Glomerular endothelial cell (primary cell): Measurements from ENCODE around the gene SLC39A10. TPM values are rescaled to one million over a fixed set of nuclear protein-coding genes. Genes with fewer than 3 reads are reported as not detected.
"Not testable (repeated sequence)": the region's sequence is repeated elsewhere in the genome, so short reads cannot be mapped to it uniquely, and the experiment has no call there.

Experiments
- DNase-seq: peaks from one replicate; pipeline ENCODE4 v3.0.0-alpha.2; 2011; ENCODE audit warnings: low read depth, low spot score; ENCODE audit errors: extremely low read depth
- total RNA-seq: library from RNA; depleted of rRNA; stranded (reverse); fragments of >200 nt; gene quantifications from 2 replicates; pipeline ENCODE4 v1.2.3, GENCODE V29; 2015

The SLC39A10 gene
- total RNA-seq, 1 donor from 2014 or later = 45.3 TPM

DNA sequence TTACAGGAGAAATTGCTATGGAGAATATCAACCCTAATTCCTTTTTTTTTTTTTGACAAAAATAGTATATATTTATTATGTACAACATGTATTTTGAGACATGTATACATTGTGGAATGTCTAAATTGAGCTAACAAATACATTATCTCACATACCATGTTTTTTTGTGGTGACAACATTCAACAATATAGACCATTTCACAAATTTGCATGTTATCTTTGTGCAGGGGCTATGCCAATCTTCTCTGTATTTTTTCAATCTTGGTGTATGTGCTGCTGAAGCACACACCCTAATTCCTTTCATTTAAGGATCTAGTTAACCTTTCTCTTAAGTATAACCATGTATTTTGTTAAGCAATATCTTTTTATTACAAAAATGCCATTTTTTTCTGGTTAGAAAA, 13.2 kb downstream of the SLC39A10 start:
- no peak for DNase-seq

DNA sequence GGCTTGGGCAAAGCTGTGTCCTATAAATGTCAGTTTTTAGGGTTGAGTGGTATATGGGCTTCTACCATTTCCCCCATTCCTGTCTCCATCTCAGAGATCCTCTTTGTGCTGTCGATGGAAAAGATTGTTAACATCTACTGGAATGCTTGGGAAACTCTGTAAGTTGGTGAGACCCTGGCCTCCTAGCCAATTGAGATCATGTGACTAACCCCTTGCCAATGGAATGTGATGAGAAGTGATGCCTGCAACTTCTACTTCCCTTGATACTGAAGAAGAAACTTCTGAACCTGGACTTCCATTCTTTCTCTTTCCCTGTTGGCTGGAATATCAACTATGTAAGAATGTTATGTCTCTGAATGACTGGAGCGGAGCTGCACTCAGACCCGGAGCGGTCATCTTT, 14.5 kb downstream of the SLC39A10 start:
- no peak for DNase-seq

DNA sequence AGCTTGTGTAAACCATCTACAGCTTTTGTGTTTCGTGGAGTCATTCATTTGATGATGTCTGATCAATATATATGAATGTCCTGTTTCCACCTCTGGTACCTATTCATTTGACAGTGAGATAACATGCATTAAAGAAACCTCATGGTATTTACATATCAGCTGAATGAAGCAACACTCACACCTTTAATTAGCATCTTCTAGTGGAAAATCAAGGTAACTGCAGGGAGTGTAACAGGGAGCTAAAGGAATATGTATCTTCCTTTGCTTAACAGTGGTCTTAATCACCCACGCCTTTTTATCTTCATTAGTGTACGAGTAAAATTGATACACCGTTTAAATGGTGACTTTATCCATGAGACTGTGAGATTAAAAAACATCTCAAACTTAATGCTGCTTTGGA, 15.6 kb downstream of the SLC39A10 start:
- DNase-seq = no peak

DNA sequence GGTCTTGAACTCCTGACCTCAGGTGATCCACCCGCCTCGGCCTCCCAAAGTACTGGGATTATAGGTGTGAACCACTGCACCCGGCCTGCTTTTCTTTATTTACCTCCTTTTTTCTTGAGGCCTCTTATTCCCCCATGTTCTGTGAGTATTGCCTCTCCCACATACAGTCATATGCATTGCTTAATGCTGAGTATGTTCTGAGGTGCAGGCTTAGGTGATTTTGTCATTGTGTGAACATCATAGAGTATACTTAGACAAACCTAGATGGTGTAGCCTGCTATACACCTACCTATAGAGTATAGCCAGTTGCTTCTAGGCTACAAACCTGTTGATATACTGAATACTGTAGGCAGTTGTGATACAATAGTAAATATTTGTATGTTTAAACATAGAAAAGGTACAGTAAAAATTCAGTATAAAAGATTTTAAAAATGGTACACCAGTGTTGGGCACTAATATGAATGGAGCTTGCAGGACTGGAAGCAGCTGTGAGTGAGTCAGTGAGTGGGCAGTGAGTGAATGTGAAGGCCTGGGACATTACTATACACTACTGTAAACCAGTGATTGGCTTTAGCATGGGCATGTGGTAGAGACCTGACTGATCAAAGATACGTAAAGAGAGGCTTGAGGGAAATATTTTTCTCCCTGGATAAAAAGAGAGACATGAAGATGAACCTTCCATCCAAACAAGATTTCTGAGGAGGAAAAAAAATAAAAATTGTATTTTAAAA, 17.6 kb downstream of the SLC39A10 start:
- no peak for DNase-seq

DNA sequence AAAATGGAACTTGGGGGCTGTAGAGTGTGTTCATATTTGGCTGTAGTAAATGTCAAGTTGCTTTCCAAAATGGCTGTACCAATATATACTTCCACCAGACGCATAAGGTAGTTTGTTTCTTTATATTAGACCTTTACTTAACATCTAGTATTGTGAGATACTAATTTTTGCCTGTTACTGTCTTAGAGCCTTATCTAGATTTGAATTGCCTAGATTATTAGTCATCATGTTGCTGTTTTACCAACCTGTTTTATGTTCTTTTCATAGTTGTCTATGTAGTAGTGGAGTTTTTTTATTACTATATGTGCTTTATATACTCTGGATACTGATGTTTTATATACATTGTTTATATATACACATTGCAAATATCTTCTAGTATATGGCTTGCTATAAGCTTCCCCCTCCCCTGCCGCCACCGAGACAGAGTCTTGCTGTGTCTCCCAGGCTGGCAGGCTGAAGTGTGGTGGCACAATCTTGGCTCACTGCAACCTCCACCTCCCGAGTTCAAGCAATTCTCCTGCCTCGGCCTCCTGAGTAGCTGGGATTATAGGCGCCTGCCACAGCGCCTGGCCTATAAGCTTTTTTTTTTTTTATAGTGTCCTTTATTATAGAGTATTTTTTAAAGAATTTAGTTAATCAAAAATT, 18.9 kb downstream of the SLC39A10 start:
- no peak for DNase-seq

DNA sequence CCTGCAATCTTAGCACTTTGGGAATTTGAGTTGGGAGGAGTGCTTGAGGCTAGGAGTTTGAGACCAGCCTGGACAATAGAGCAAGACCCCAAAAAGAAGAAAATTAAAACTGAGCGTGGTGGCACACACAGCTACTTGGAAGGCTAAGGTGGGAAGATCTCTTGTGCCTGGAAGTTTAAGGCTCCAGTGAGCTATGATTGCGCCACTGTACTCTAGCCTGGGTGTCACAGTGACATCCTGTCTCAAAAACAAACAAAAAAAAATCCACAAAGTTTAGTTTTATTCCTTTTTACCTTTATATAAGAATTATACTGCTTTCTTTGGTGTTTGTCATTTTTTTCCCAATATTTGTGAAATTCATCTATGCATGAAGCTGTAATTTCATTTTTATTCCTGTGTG, 20.3 kb downstream of the SLC39A10 start:
- no peak for DNase-seq

DNA sequence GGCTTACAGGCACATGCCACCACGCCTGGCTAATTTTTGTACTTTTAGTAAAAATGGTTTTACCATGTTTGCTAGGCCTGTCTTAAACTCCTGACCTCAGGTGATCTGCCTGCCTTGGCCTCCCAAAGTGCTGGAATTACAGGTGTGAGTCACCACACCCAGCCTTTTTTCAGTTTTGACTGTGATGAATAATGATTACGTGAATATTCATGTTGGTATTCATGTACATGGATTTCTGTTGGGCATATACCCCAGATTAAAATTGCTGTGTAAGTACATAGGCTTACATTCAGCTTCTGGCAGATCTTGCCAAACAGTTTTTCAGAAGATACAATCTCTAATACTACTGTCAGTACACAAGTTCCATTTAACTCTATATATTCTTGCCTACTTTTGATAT, 20.9 kb downstream of the SLC39A10 start:
- DNase-seq = no peak

DNA sequence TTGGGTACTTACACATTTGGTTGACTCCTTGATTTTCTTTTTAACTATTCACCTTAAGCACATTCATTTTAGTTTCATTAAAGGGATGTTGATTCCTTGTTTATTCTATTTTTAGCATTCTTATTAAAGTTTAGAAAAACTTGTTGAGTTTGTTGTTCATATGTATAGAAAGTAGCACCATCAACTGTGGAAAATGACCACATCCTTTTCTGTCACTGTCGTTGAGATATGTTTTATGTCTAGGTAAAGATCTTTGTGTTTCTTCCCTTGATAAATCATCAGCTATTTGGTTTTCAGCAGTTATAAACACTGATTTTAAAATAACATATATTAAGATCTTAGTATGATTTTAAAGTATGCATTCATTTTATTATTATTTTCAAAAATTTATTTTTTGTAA, 25.1 kb downstream of the SLC39A10 start:
- DNase-seq = no peak

DNA sequence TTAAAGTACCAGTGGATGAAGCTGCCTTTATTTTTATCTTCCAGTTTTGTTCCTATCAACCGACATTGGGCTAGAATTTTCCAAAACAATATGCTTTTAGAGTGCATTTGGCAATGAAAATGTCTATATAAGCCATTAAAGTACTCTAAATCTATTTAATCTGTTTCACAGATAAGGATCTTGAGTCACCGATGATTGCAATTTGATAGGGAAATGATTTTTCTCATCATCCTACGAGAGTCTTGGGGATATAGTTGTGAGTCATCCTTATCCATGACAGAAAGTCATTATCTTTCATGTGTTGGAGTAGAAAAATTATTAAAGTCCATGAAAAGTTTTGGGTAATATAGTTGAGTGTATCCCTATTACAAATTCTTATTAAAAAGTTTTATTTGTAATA, 26.1 kb downstream of the SLC39A10 start:
- DNase-seq = no peak

DNA sequence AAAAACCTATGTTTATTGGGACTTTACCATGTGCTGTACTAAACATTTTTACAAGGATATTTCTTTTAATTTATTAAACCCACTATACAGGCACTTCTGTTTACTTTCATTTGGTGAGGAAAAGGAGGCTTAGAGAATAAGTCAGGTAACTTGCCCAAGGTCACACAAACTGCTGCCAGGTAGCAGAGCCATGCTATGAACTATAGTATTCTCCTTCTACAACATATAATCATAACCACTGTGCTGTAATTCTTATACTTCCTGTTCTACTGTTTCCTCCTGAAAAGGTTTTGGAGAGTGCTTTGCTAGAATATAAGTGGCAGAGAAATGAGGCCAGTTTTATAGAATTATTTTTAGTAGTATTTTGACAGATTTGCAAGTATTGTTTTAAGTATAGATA, 29.5 kb downstream of the SLC39A10 start:
- DNase-seq = no peak

DNA sequence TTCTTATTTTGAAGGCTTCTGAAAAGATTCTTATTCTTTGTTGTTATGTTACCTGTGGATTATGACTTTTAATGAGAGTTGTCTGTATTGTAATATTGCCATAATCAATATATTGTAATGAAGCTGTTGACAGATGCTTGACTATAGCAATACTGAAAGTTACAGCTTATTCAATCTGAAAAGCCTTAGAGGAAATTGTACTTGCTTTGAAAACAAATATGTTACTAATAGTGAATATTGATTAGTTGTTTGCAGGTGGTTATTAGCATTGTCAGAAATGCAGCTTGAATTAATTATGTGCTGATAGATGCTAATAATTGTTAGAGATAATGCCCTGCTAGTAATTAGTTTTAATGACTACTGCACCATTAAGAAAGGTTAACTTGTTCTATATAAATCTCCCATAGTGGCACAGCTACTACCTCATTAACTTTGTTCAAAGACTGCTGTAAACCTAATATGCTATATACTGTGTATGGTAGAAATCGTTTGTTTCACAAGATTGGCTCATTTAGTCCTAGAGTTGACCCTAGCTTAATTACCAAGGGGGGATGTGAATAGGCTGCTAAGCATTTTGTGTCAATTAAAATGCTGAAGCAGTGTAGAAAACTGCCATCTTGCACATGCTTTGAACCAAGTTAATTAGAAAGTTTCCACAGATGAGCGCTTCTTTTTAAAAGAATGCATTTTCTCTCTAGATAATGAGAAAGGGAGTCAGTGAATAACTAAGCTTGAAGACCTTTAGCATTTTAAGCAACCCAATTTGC, 30.5 kb downstream of the SLC39A10 start:
- DNase-seq = no peak

DNA sequence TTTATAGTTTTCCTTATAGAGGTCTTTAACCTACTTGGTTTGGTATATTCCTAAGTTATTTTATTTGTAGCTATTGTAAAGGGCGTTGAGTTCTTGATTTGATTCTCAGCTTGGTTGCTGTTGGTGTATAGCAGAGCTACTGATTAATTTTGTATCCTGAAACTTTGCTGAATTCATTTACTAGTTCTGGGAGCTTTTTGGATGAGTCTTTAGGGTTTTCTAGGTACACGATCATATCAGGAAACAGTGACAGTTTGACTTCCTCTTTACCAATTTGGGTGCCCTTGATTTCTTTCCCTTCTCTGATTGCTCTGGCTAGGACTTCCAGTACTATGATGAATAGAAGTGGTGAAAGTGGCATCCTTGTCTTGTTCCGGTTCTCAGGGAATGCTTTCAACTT, 35.5 kb downstream of the SLC39A10 start:
- DNase-seq = not testable (repeated sequence)

DNA sequence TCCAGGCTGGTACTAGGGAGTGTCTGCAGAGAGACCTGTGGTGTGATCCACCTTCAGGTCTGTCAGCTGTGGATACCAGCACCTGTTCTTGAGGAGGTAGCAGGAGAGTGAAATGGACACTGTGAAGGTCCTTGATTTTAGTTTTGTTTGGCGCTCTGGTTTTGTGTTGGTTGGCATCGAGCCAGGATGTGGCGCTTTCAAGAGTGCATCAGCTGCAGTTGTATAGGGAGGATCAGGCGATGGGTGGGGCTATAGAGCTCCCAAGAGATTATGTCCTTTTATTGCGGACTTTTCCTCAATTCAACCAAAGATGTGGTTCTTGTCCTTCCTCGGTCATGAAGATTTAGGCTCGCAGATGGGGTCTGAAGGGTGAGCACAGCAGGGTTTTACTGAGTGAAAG, 37.5 kb downstream of the SLC39A10 start:
- no peak for DNase-seq

DNA sequence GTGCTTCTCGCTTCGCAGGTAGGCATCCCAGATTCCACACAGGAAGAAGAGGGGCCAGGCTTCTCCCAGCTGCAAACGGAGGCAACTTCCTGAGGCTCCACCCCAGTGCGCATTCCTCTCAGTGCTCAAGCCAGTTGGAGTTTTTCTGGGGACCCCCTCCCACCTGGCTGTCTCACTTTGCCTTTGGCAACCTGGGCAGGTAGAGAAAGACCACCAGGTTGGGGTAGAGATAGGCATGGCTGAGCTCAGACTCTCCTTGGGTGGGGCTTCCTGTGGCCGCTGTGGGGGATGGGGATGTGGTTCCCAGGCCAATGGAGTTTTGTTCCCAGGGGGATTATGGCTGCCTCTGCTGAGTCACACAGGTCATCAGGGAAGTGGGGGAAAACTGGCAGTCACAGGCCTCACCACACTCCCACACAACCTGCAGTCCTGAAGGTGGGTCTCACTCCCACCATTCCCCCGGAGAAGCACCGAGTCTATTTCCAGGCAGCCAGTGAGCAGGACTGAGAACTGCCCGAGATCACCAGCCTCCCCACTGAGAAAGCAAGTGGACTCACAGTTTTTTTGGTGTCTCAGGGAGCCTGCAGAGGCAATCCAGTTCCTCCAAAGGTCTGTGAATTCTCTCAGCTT, 38.1 kb downstream of the SLC39A10 start:
- no peak for DNase-seq

DNA sequence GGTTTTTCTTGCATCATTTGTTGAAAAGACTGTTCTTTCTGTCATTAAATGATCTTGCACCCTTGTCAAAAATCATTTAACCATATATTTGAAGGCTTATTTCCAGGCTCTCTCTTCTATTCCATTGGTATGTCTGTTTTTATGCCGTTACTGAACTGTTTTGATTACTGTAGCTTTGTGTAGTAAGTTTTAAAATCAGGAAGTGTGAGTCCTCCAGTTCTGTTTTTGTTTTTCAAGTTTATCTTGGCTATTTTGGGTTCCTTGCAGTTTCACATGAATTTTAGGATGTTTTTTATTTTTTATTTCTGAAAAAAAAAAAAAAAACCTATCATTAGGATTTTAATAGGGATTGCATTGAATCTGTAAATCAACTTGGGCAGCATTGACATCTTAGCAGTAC, 39.0 kb downstream of the SLC39A10 start:
- no peak for DNase-seq

DNA sequence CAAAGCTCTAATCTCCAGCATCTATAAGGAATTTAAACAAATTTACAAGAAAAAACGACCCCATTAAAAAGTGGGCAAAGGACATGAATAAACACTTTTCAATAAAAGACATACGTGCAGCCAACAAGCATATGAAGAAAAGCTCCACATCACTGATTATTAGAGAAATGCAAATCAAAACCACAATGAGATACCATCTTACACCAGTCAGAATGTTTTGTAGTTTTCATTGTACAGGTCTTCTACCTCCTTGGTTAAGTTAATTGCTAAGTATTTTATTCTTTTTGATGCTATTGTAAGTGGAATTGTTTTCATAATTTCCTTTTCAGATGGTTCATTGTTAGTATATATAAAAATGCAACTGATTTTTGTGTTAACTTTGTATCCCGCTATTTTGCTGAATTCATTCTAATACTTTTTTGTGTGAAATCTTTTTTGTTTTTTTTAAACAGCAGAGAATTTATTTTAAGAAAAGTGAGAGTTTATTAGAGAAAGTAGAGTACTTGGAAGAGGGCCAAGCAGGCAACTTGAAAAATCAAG, 40.7 kb downstream of the SLC39A10 start:
- DNase-seq = no peak

DNA sequence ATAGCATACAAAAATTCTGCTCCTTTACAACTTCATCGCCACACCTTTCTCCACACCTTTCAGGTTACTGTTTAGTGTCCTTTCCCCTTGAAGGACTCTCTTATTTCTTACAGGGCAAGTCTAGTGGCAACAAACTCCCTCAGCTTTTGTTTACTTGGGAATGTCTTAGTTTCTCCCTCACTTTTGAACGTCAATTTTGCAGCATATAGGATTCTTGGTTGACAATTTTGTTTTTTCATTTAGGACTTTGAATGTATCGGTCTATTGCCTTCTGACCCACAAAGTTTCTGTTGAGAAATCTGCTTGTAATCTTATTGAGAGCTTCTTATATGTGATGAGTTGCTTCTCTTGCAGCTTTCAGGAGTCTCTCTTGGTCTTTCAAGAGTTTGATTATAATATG, 43.5 kb downstream of the SLC39A10 start:
- DNase-seq = no peak

DNA sequence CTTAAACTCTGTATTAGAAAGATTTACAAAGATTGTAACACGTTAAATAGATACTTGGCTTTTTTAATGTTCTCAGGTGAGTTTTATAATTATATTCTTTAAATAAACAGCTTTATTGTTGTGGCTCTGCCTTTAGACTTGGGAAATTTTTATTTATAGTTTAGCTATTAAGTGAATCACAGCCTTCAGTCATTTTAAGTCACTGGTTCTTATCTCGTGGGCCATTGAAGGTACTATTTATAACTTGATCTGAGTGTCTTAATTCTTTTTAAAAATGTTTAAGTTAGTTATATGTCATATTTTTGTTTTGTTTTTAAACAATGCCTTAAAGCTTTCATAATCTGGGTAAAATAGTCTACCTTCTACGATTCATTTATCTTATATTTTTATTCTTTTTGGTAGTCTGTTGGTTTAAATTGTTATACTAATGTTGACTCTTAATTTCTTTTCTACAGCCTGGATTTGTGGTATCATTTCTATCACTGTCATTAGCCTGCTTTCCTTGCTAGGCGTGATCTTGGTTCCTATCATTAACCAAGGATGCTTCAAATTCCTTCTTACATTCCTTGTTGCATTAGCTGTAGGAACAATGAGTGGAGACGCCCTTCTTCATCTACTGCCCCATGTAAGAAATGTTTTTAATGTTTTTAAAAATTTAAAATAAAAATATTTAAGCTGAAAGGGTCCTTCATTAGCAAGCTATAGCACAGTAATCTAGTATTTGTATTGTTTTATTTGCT, 49.3 kb downstream of the SLC39A10 start:
- DNase-seq = no peak

DNA sequence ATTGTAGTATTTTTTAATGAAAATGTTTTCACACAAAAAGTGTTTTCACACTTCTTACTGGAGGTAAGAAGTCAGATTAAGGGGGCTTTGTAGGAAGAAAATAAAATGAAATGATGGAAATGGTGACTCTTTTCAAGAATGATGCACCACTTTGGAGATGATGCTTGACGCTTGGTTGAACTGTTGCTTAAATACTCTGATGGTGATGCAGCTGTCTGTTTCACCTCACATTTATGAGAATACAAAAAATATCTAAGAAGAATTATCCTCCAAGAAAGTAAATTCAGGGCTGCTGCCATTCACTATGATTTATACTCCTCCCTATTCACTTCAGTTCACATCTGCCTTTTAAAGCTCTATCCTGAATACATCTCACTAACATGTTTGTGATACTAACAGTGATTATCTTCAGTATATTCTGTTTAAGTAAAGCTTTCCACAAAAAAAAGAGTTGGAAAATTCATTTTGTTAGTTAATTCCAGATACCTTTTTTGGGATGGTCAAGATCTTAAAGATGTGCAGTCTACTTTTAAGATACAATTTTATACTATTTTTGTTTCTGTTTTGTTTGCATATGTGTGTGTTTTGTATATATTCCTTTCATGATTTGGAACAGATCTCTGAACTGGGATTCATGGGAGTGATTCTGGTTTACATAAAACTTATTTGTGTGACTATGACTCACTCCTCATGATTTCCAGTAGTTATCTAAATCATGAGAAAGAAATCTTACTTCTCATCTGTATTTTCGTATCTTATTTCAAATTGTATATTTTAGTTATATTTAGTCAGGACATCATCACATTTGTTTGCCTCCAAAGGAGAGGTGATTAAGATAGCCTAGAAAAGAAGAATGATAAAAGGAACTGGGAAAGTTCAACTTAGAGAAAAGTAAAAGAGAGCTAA, 53.1 kb downstream of the SLC39A10 start:
- no peak for DNase-seq
